DND-41 (cell line): ENCODE data around the gene GINS2.

ENCODE experiments used
- ATAC-seq: fragments of 200-7000 bp; cut with Tn5 transposase; 3 replicates; pipeline ENCODE4 v1.9.1; 2021; ENCODE audit warnings: low read depth; ENCODE audit not compliant: insufficient read depth
- DNase-seq: peaks from one replicate; pipeline ENCODE4 v3.0.0-alpha.2; 2020
- H2AFZ ChIP-seq: 2 replicates; pipeline ENCODE4 v1.6.0; 2012; ENCODE audit warnings: low read depth, low read length
- H3K27ac ChIP-seq: 2 replicates; pipeline ENCODE4 v1.5.1; 2012; ENCODE audit warnings: low read length, inconsistent platforms
- H3K27me3 ChIP-seq: fragments of 200-600 bp; sonication (generic); 2 replicates; pipeline ENCODE4 v1.6.0; 2012; ENCODE audit warnings: low read length, mild to moderate bottlenecking, inconsistent platforms; ENCODE audit not compliant: insufficient read depth, poor library complexity
- H3K36me3 ChIP-seq: 2 replicates; pipeline ENCODE4 v1.5.1; 2012; ENCODE audit warnings: low read length, inconsistent platforms; ENCODE audit not compliant: insufficient read depth
- H3K4me1 ChIP-seq: 2 replicates; pipeline ENCODE4 v1.5.1; 2012; ENCODE audit warnings: mild to moderate bottlenecking, low read length; ENCODE audit not compliant: insufficient read depth
- H3K4me2 ChIP-seq: 2 replicates; pipeline ENCODE4 v1.6.0; 2012; ENCODE audit warnings: mild to moderate bottlenecking, moderate library complexity, low read length, inconsistent platforms; ENCODE audit not compliant: insufficient read depth
- H3K4me3 ChIP-seq, 2 experiments: fragments of 200-600 bp in 1 of 2; shearing (Covaris generic) in 1 of 2; 2 replicates each; pipeline ENCODE4 v1.5.1; 2012 to 2016; ENCODE audit warnings: inconsistent platforms in 2 of 2, low read length in 2 of 2, mild to moderate bottlenecking in 2 of 2, low read depth in 1 of 2, moderate library complexity in 1 of 2
- H3K79me2 ChIP-seq: 2 replicates; pipeline ENCODE4 v1.6.0; 2012; ENCODE audit warnings: low read length, inconsistent platforms; ENCODE audit not compliant: insufficient read depth
- H3K9ac ChIP-seq: 2 replicates; pipeline ENCODE4 v1.6.0; 2012; ENCODE audit warnings: low read depth, mild to moderate bottlenecking, inconsistent platforms, low read length, moderate library complexity
- H3K9me3 ChIP-seq: 2 replicates; pipeline ENCODE4 v1.5.1; 2012; ENCODE audit warnings: low read length, moderate library complexity, mild to moderate bottlenecking, inconsistent platforms; ENCODE audit not compliant: insufficient read depth, severe bottlenecking
- H4K20me1 ChIP-seq: 2 replicates; pipeline ENCODE4 v1.6.0; 2012; ENCODE audit warnings: low read length; ENCODE audit not compliant: insufficient read depth
- CTCF ChIP-seq: IDR thresholded peaks from 2 replicates; pipeline ENCODE4 v1.5.1; 2012; ENCODE audit warnings: borderline replicate concordance, low read length, moderate library complexity, mild to moderate bottlenecking; ENCODE audit not compliant: poor library complexity, severe bottlenecking; ENCODE audit errors: extremely low read depth
- EZH2 ChIP-seq: IDR thresholded peaks from 3 replicates; pipeline ENCODE4 v1.6.1; 2012; ENCODE audit warnings: borderline replicate concordance, low read depth, mild to moderate bottlenecking, moderate library complexity, low read length, inconsistent platforms; ENCODE audit not compliant: severe bottlenecking

GINS2 gene

DNA sequence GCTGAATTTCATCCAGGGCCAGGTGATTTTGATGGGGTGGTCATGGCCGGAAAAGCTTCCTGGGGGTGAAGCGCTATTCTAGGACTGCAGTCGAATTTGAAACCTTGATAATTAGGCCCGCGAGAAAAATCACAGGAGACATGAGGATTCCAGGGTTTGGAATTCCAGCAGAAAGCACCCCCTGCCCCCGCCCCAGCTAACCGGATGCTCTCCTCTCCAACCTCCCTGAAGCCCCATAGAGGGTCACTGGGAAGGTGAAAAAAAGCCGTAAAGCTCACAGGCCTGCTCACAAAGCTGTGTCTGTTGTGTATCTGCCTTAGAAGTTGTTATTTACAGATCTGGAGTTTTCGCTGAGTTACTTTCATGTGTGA, 1.2 kb upstream of the GINS2 start:
- H3K4me1 ChIP-seq, result peaks cover 36% of the 10 kb centered on the region
- H3K9me3 ChIP-seq, result no peaks in the 10 kb centered on the region
- TF ChIP-seq EZH2, result no peak
- H2AFZ ChIP-seq, result no peak overlapping the region
- peaks cover 20% of the 10 kb centered on the region for H4K20me1 ChIP-seq
- no peak overlapping the region for H3K4me3 ChIP-seq
- no peak overlapping the region; the same call in 1 of the 2 replicates for H3K9ac ChIP-seq
- DNase-seq, result no peak
- H3K4me2 ChIP-seq, result 0 out of 2 replicates have a peak overlapping the region, but pooled peaks have one; percentile 87
- H3K36me3 ChIP-seq, result peaks cover 13% of the 10 kb centered on the region
- peaks cover 38% of the 10 kb centered on the region for H3K79me2 ChIP-seq
- no peak for ATAC-seq
- H3K27me3 ChIP-seq, result peaks cover 4% of the 10 kb centered on the region
- no peak overlapping the region for H3K27ac ChIP-seq

DNA sequence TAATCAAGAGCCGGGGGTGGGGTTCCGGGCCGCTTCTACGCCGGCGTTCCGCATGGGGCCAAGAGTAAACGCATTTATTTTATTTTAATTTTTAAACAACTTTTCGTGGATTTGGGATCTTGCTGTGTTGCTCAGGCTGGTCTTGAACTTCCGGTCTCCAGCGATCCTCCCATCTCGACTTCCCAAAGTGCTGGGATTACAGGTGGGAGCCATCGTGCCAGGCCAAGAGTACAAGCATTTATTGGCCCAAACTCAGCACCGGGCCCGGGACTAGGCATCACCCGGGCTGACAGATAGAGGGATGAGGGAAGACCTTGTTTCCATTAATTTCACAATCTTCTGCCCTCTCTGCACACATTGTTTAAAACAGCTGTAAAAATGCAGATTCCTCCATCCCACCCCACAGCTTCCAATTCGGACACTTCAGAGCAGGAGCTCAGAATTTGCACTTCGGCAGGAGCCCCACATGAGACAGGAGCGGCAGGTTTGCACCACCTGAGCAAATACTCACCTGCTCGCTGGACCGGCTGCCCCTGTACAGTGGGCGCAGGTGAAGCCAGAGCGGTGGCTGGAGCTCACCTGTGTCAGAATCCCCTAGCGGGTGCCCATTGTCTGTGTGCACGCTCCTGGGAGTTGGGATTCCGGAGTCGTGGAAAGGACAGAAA, 663 bp upstream of the GINS2 start:
- Histone ChIP-seq H3K27ac (no peak overlapping the region), H2AFZ (peak overlapping the region; percentile 56), H3K4me1 (peaks cover 37% of the 10 kb centered on the region), H3K9ac (peak overlapping the region; percentile 92), H3K4me3 (peak overlapping the region; percentile 27 to 98; a peak in 3 of 4 replicates), H3K27me3 (peaks cover 2% of the 10 kb centered on the region), H3K79me2 (peaks cover 42% of the 10 kb centered on the region), H4K20me1 (peaks cover 24% of the 10 kb centered on the region), H3K4me2 (peak overlapping the region; percentile 87), H3K36me3 (peaks cover 19% of the 10 kb centered on the region), H3K9me3 (no peaks in the 10 kb centered on the region)
- DNase-seq (no peak), ATAC-seq (no peak)
- TF ChIP-seq CTCF (no peak), EZH2 (no peak)

GRCh38 chr16:85687651-85688471, 893 bp downstream of the GINS2 start:
- H3K79me2 ChIP-seq, result peaks cover 57% of the 10 kb centered on the region
- no peak for TF ChIP-seq CTCF
- no peak for TF ChIP-seq EZH2
- H2AFZ ChIP-seq, result peak overlapping the region; percentile 96; the same call in 1 of the 2 replicates
- H3K27ac ChIP-seq, result peak overlapping the region; percentile 88
- no peaks in the 10 kb centered on the region for H3K9me3 ChIP-seq
- peaks cover 40% of the 10 kb centered on the region for H4K20me1 ChIP-seq
- H3K36me3 ChIP-seq, result peaks cover 32% of the 10 kb centered on the region
- H3K9ac ChIP-seq, result peak overlapping the region; percentile 92
- H3K4me3 ChIP-seq, result peak overlapping the region; percentile 93 to 98; a peak in 3 of 4 replicates
- peaks cover 2% of the 10 kb centered on the region for H3K27me3 ChIP-seq
- peak overlapping the region; percentile 87 for H3K4me2 ChIP-seq
- ATAC-seq, result no peak
- DNase-seq, result peak; percentile 36
- peaks cover 43% of the 10 kb centered on the region for H3K4me1 ChIP-seq
